Measurements from ENCODE around the gene SYT17. TPM values are rescaled to one million over a fixed set of nuclear protein-coding genes. Genes with fewer than 3 reads are reported as not detected.
A peak's percentile ranks its signal among the peaks of the same experiment; 100 is the strongest.

SYT17 gene
- total RNA-seq, 1 experiment from 2014 or later, result 11.8 TPM

DNA sequence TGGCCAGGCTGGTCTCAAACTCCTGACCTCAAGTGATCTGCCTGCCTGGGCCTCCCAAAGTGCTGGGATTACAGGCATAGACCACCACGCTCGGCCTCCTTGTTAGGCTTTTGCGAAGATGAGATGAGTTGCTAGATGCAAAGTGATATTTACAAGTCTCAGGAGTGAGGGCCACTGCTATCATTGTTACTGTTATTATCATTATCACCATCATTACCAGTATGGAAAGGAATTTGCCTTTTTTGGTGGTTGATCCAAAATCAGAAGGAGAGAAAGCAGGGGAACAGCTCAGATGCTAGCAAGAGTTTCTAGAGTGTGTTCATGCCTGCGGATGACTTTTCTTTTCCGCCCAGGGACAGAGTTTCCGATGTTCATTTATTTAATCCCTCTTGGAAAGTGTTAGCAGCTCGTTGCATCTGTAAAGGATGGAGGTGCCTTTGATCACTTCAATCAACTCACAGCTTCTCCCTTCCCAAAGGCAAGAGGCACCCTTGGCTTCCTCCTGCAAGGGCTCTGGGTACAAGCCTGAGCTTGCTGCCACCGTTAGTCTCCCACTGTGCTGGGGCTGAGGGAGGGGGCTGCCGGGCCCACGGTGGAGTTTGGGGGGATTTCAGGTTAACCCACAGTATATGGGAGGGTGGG lies 32.7 kb upstream of the SYT17 start:
- H3K4me1 ChIP-seq (ENCODE audit: insufficient read depth, low read length), result peaks cover 56% of the 10 kb centered on the region
- H2AFZ ChIP-seq (ENCODE audit: low read length), result no peak overlapping the region
- H4K20me1 ChIP-seq (ENCODE audit: low read length), result no peaks in the 10 kb centered on the region
- intact Hi-C loops (cut with micrococcal nuclease), result no loop called here
- H3K4me3 ChIP-seq (ENCODE audit: low read length), result no peak overlapping the region
- ATAC-seq (no peak), DNase-seq (no peak)
- TF ChIP-seq CTCF (conservative IDR thresholded peaks at IDR 0.05; ENCODE audit: low read depth, low read length), result no peak
- no peak for TF ChIP-seq EZH2phosphoT487 (IDR thresholded peaks at IDR 0.05; ENCODE audit: borderline replicate concordance, low read length)
- no peak for TF ChIP-seq EZH2 (IDR thresholded peaks at IDR 0.05; ENCODE audit: low read length, unreplicated experiment)
- H3K27ac ChIP-seq (ENCODE audit: low read length), result peak overlapping the region; percentile 97
- H3K9ac ChIP-seq (ENCODE audit: low read length), result peak overlapping the region; percentile 35
- H3K79me2 ChIP-seq (ENCODE audit: low read length), result no peaks in the 10 kb centered on the region
- H3K9me3 ChIP-seq (ENCODE audit: low read length), result no peaks in the 10 kb centered on the region
- H3K36me3 ChIP-seq (ENCODE audit: low read depth, low read length), result no peaks in the 10 kb centered on the region
- H3K27me3 ChIP-seq (ENCODE audit: low read length), result no peaks in the 10 kb centered on the region
- peak overlapping the region; percentile 86 for H3K4me2 ChIP-seq (ENCODE audit: low read length)
- CTCF ChIA-PET, result no interaction called here
- no peaks in the 10 kb centered on the region for H3K9me2 ChIP-seq (replicated peaks; ENCODE audit: low read length)
- BruUV-seq (replicated peaks), result no TSS peak
- peaks cover 4% of the 10 kb centered on the region for H3F3A ChIP-seq (ENCODE audit: low read length, unreplicated experiment)
- POLR2A ChIA-PET (ENCODE audit: unreplicated experiment), result no interaction called here

DNA sequence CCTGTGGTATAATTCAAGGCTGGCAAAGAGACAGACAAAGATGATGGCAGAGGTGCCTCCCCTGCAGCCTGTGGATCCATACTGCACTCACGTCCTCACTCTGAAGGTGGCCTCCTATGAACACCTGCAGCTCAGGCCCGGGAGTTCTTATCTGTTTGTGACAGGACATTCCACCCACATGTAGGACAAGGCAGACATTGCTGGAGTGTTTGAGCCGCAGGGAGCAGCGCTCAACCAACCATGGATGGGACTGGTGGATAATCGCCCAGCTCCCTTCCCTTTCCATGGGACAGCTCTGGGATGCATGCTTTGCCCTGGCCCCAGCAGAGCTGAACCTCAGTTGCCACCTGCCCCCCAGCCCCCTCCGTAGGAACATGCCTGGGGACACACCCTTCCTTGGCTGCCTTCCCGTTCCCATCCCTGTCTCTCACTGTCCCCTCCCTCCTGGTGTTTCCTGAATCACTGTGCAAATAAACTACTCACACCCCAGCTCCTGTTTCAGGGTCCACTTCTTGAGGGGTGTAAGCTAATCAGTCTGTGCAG lies 32.1 kb upstream of the SYT17 start:
- Histone ChIP-seq H3K4me3 (ENCODE audit: low read length) (peak overlapping the region; percentile 56), H2AFZ (ENCODE audit: low read length) (no peak overlapping the region)
- CTCF ChIA-PET, result no interaction called here

More for the DNA sequence above, 32.1 kb upstream of the SYT17 start:
- Histone ChIP-seq H3K27me3 (ENCODE audit: low read length) (no peaks in the 10 kb centered on the region), H3K4me2 (ENCODE audit: low read length) (peak overlapping the region; percentile 86), H3K9me2 (replicated peaks; ENCODE audit: low read length) (no peaks in the 10 kb centered on the region), H3F3A (ENCODE audit: low read length, unreplicated experiment) (peaks cover 4% of the 10 kb centered on the region), H3K9ac (ENCODE audit: low read length) (peak overlapping the region; percentile 75), H3K27ac (ENCODE audit: low read length) (peak overlapping the region; percentile 97), H4K20me1 (ENCODE audit: low read length) (no peaks in the 10 kb centered on the region), H3K4me1 (ENCODE audit: insufficient read depth, low read length) (peaks cover 50% of the 10 kb centered on the region), H3K36me3 (ENCODE audit: low read depth, low read length) (no peaks in the 10 kb centered on the region), H3K9me3 (ENCODE audit: low read length) (no peaks in the 10 kb centered on the region), H3K79me2 (ENCODE audit: low read length) (no peaks in the 10 kb centered on the region)
- TF ChIP-seq CTCF (conservative IDR thresholded peaks at IDR 0.05; ENCODE audit: low read depth, low read length) (no peak), EZH2 (IDR thresholded peaks at IDR 0.05; ENCODE audit: low read length, unreplicated experiment) (no peak), EZH2phosphoT487 (IDR thresholded peaks at IDR 0.05; ENCODE audit: borderline replicate concordance, low read length) (no peak)
- peak; percentile 81 for DNase-seq
- ATAC-seq, result peak; percentile 71
- no TSS peak for BruUV-seq (replicated peaks)
- POLR2A ChIA-PET (ENCODE audit: unreplicated experiment), result interaction anchor here (0.5 to 0.6 kb wide), 3 partner anchors 22 to 130 kb away, joined by 3 to 8 read pairs (median 4); partner anchors contain the start of gene ITPRIPL2
- intact Hi-C loops (cut with micrococcal nuclease), result loop anchor here (2.0 kb wide), 1 partner anchor 17 kb away; no protein-coding TSS in a partner anchor
